Right lobe of liver (tissue), 6 donors: ENCODE measurements around the gene CCNK. TPM values are rescaled to one million over a fixed set of nuclear protein-coding genes. Genes with fewer than 3 reads are reported as not detected.
A peak's percentile ranks its signal among the peaks of the same experiment; 100 is the strongest.

Source experiments
- ATAC-seq, 4 donors: fragments of 200-7000 bp; cut with Tn5 transposase; one replicate each; pipeline ENCODE4 v1.9.1; 2020; ENCODE audit warnings: mild to moderate bottlenecking in 4 of 4, moderate library complexity in 4 of 4
- DNase-seq, 3 donors: peaks; one replicate each; pipeline ENCODE4 v3.0.0-alpha.2; 2020
- H3K27ac ChIP-seq, 3 donors: fragments of 200-600 bp; one replicate each; pipeline ENCODE4 v1.8.0; 2022
- H3K27me3 ChIP-seq, 2 donors: fragments of 200-600 bp; one replicate each; pipeline ENCODE4 v1.8.0; 2022
- H3K36me3 ChIP-seq, 4 donors: fragments of 200-600 bp; sonication (generic) in 1 of 4; one replicate each; pipeline versions ENCODE4 v1.5.1 to v1.8.0; 2017 to 2022; ENCODE audit warnings: control low read depth in 1 of 4
- H3K4me1 ChIP-seq, 4 donors: fragments of 200-600 bp; sonication (generic) in 1 of 4; one replicate each; pipeline versions ENCODE4 v1.5.1 to v1.8.0; 2017 to 2022; ENCODE audit warnings: control low read depth in 1 of 4
- H3K4me3 ChIP-seq, 3 donors: fragments of 200-600 bp; one replicate each; pipeline ENCODE4 v1.8.0; 2022
- H3K9me3 ChIP-seq, 4 donors: fragments of 200-600 bp; sonication (generic) in 1 of 4; one replicate each; pipeline versions ENCODE4 v1.5.1 to v1.8.0; 2017 to 2022; ENCODE audit warnings: control low read depth in 1 of 4
- POLR2A ChIP-seq: fragments of 450-650 bp; IDR thresholded peaks from one replicate; pipeline ENCODE4 v1.6.1; 2017; ENCODE audit warnings: antibody characterized with exemption, mild to moderate bottlenecking
- WGBS: methylation state at CpG from one replicate; pipeline ENCODE4 v1.1.6; 2018; ENCODE audit warnings: low coverage, low lambda C conversion rate; ENCODE audit not compliant: insufficient coverage; ENCODE audit errors: missing lambda C conversion rate; 5-methylcytosine and 5-hydroxymethylcytosine counted together
- intact Hi-C, 2 donors: fragments of 100-400 bp; cut with DNase I; formaldehyde crosslinking; loops; one replicate each; pipeline versions ENCODE4 v1.11.2 to v1.14.1; 2022
- total RNA-seq, 6 experiments: library from RNA; depleted of rRNA in 2 of 6; stranded (reverse); fragments of >200 nt in 2 of 6; fragmentation: NEBNext Ultra II Directional in 3 of 6; extraction: Animal tissue kit (Norgen Biotek cat#: 25700) in 3 of 6; gene quantifications; one replicate each; pipeline versions ENCODE4 v1.1.0 to v1.2.4, GENCODE V29; 2016 to 2023
- TF ChIP-seq, protein P1 (sequence below), 4 donors: fragments of 200-600 bp in 3 of 4; fragments of 450-650 bp in 1 of 4; IDR thresholded peaks; one replicate each; pipeline versions ENCODE4 v1.5.1 to v1.8.0; 2016 to 2022; ENCODE audit warnings: antibody characterized with exemption in 4 of 4, mild to moderate bottlenecking in 2 of 4
- donor health status: DM: no; HTN: yes; CAD: no.
- donor health status: DM: no; HTN: no; CAD: no.
- donor health status: DM: no; HTN: no; CAD: no.
- donor health status: DM: no; HTN: yes; CAD: no.
- donor health status: DM: no; HTN: yes; CAD: no.

Gene CCNK
- total RNA-seq, 6 experiments from 2014 or later = 11.8 to 23.4 (median 15.4) TPM

DNA sequence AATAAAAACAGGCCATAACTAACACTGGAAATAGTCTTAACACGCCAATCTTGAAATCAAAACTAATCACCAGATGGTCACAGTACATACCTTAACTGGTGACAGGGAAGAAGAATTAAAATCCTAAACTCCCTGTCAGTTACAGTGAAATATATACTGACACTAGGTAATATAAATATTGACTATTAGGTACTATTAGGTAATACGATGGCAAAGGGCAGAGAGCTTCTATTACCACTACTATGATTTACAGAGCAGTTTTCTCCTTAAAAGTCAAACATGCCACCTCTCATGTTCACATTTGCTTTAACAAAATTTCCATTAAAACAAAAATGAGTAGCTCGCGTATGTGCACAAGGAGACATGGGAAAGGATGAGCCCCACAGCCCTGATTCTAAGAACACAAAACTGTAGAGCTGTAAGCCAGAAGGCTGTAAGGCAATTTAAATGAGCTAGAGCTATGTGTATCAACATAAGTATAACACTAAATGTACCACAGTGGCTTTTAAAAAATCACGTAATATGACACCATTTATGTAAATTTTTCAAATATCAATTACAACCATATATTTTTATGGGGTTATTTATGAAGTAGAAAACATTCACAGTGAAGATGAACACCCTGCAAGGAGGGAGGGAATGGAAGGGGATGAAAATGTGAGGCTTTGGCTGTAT is 19.7 kb upstream of the CCNK start:
- DNase-seq (no peak), ATAC-seq (peak; percentile 42 to 87 (median 68))
- Histone ChIP-seq H3K9me3 (no peaks in the 10 kb centered on the region), H3K4me3 (no peak overlapping the region), H3K36me3 (peaks cover 0 to 45% (median 14%) of the 10 kb centered on the region in 4 donors), H3K4me1 (peaks cover 0 to 11% (median 5%) of the 10 kb centered on the region in 4 donors), H3K27ac (no peak overlapping the region), H3K27me3 (no peaks in the 10 kb centered on the region)
- 65% methylated on average over 5 of the region's 5 CpGs for WGBS
- no peak for TF ChIP-seq POLR2A
- intact Hi-C loops = no loop called here

DNA sequence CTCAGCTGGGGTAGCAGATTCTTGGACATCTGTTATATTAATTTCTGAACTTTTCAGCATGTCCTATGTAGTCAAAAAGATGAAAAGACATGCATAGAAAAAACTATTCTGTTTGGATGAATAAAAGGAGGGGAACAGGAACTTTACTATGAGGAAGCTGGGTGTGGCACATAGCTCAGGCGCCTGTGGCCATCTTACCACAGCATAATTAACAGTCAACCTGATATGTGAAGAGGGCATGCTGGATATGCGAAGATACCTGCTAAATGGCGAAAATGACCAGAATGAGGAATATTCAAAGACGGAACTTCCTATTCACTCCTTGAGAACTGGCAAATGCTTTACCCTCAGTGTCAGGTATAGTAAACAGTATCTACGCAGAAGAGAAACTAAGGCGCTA is 19.0 kb upstream of the CCNK start:
- WGBS = 68% methylated on average over 6 of the region's 6 CpGs
- Histone ChIP-seq H3K27ac (no peak overlapping the region), H3K9me3 (no peaks in the 10 kb centered on the region), H3K4me1 (peaks cover 0 to 15% (median 8%) of the 10 kb centered on the region in 4 donors), H3K36me3 (peaks cover 0 to 39% (median 11%) of the 10 kb centered on the region in 4 donors), H3K4me3 (no peak overlapping the region), H3K27me3 (no peaks in the 10 kb centered on the region)
- DNase-seq (no peak), ATAC-seq (no peak)
- TF ChIP-seq POLR2A = no peak
- TF ChIP-seq, protein P1, sequence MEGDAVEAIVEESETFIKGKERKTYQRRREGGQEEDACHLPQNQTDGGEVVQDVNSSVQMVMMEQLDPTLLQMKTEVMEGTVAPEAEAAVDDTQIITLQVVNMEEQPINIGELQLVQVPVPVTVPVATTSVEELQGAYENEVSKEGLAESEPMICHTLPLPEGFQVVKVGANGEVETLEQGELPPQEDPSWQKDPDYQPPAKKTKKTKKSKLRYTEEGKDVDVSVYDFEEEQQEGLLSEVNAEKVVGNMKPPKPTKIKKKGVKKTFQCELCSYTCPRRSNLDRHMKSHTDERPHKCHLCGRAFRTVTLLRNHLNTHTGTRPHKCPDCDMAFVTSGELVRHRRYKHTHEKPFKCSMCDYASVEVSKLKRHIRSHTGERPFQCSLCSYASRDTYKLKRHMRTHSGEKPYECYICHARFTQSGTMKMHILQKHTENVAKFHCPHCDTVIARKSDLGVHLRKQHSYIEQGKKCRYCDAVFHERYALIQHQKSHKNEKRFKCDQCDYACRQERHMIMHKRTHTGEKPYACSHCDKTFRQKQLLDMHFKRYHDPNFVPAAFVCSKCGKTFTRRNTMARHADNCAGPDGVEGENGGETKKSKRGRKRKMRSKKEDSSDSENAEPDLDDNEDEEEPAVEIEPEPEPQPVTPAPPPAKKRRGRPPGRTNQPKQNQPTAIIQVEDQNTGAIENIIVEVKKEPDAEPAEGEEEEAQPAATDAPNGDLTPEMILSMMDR (IDR thresholded peaks at IDR 0.05) = no peak
- intact Hi-C loops = no loop called here

DNA sequence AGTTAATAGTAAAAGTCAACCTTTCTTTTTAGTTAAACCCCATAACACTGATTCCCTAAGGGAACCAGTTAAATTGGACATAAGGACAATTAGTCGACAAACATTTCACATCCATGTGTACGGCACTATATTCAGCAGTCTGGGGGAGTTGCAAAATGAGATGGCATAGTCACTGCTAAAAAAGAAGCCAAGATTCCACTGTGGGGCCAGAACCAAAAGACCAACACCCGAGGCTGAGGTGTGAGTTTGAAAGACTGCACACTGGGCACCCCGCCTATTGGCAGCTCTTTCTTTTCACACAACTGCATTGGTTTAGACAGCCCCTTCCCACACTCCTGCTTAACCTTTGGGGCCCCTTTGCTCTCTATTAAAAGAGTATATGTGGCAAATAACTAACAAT is 17.2 kb upstream of the CCNK start:
- DNase-seq (no peak), ATAC-seq (no peak)
- H3K27me3 ChIP-seq = no peaks in the 10 kb centered on the region
- peaks cover 0 to 25% (median 5%) of the 10 kb centered on the region in 4 donors for H3K36me3 ChIP-seq
- no peak overlapping the region for H3K27ac ChIP-seq
- intact Hi-C loops = no loop called here
- TF ChIP-seq POLR2A = no peak
- TF ChIP-seq, protein P1 (IDR thresholded peaks at IDR 0.05) = no peak
- no peak overlapping the region for H3K4me3 ChIP-seq
- 96% methylated on average over 3 of the region's 4 CpGs for WGBS
- no peaks in the 10 kb centered on the region for H3K9me3 ChIP-seq
- peaks cover 0 to 20% (median 9%) of the 10 kb centered on the region in 4 donors for H3K4me1 ChIP-seq

DNA sequence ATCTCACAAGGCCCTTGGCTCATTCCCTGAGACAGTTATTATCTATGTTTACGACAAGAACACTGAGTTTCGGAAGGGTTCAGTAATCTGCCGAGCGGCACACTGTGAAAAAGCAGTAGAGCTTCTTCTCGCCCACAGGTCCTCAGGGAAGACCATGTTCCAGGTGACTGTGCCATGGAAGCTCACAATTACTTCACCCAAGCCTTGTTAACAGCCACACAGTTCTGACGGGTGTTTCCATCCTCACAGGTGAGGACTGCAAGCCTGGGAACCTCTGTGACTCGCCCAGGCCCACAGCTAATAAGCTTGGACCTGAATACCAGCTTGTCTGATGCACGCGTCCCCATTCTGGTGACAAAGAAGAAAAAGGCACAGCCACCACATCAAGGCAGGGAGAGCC is 15.9 kb upstream of the CCNK start:
- no peak overlapping the region for H3K27ac ChIP-seq
- no peak overlapping the region for H3K4me3 ChIP-seq
- WGBS = 100% methylated on average over 4 of the region's 9 CpGs
- peaks cover 0 to 20% (median 9%) of the 10 kb centered on the region in 4 donors for H3K4me1 ChIP-seq
- ATAC-seq (no peak), DNase-seq (no peak)
- no peaks in the 10 kb centered on the region for H3K9me3 ChIP-seq
- TF ChIP-seq, protein P1 (IDR thresholded peaks at IDR 0.05) = no peak
- TF ChIP-seq POLR2A = no peak
- peaks cover 0 to 25% (median 5%) of the 10 kb centered on the region in 4 donors for H3K36me3 ChIP-seq
- intact Hi-C loops = no loop called here
- H3K27me3 ChIP-seq = no peaks in the 10 kb centered on the region

DNA sequence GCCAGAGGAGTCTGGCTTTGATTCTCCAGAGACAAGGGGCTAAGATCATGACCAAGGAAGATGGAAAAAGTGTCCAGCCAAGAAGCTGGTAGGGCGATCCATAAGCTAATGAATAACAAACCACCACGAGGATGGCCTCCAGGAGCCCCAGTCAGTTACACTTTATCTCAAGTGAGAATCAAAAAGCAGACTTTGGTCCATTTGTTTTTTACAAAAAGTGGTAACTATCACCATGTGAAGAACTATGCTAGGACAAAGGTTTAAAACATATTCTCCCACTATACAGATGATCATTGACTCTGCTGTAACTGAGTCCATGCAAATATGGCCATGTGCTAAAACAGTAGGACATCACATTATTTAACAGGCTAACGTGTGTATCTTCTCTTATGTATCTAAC is 14.5 kb upstream of the CCNK start:
- Histone ChIP-seq H3K4me1 (peaks cover 0 to 15% (median 7%) of the 10 kb centered on the region in 4 donors), H3K27me3 (no peaks in the 10 kb centered on the region), H3K36me3 (peaks cover 0 to 25% (median 5%) of the 10 kb centered on the region in 4 donors), H3K27ac (no peak overlapping the region), H3K4me3 (no peak overlapping the region), H3K9me3 (no peaks in the 10 kb centered on the region)
- WGBS = 58% methylated on average over 3 of the region's 3 CpGs
- DNase-seq = no peak
- TF ChIP-seq, protein P1 (IDR thresholded peaks at IDR 0.05) = no peak
- TF ChIP-seq POLR2A = no peak
- intact Hi-C loops = no loop called here
- ATAC-seq = no peak
